Fibroblast of lung (primary cell): ENCODE measurements around the gene NMNAT2.

ENCODE experiments used
- CTCF ChIP-seq, 2 donors: IDR thresholded peaks in 1 of 2; conservative IDR thresholded peaks in 1 of 2; 1 replicate in 1 of 2; 2 replicates in 1 of 2; pipeline ENCODE4 v1.5.1; 2011 to 2012; ENCODE audit warnings: low read length in 2 of 2, control low read depth in 1 of 2, inconsistent platforms in 1 of 2, low read depth in 1 of 2, mild to moderate bottlenecking in 1 of 2
- EZH2 ChIP-seq: IDR thresholded peaks from 2 replicates; pipeline ENCODE4 v1.5.1; 2012; ENCODE audit warnings: low read length, control low read depth, mild to moderate bottlenecking; ENCODE audit errors: missing control alignments

DNA sequence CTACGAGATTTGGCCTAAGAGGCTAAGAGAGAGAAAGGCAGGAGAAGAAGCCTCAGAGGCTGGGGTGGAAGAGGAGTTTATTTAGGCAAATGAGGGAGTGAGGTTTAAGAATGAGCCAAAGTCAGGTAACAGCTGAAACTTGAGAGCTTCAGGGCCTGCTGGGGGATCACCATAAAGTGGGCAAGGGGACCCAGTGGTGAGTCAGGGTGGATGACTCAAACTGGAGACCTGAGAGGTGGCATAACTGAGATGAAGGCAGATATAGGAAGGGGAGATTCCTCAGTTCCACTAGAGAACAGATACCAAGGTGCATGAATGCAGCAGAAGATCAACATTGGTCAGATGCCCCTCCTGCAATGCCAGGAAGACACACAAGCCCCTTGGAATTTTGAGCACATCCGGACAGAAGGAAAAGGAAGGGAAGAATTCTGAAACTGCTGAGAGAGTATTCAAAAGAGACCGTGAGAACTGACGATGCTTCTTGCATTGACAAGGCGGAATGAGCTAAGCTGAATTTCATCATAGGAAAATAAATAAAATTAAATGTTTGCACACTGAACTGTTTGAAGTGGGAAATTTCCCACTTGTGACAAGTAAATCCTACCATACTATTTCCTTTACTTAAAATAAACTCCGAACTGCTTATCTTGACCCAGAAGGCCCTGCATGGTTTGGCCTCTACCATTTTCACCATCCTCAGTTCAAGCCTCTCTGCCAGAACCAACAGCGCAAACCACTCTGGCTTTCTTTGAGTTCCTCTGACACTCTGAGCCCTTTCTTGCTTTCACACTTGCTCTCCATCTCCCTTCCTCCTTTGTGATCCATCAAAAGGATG, 94.1 kb downstream of the NMNAT2 start:
- TF ChIP-seq CTCF (conservative IDR thresholded peaks at IDR 0.05 in 1 of 2, IDR thresholded peaks at IDR 0.05 in 1 of 2; ENCODE audit: low read depth in 1 of 2, low read length in 2 of 2) = no peak
- TF ChIP-seq EZH2 = no peak
